LHCN-M2 (cell line): ENCODE results near the gene ZNF511. TPM values are rescaled to one million over a fixed set of nuclear protein-coding genes. Genes with fewer than 3 reads are reported as not detected.
"Not testable (repeated sequence)": the region's sequence is repeated elsewhere in the genome, so short reads cannot be mapped to it uniquely, and the experiment has no call there.

Source experiments
- DNase-seq: peaks from one replicate; pipeline ENCODE4 v3.0.0-alpha.2; 2012; ENCODE audit warnings: low read depth
- polyA plus RNA-seq: library from polyadenylated mRNA; unstranded; fragments of >200 nt; gene quantifications from one replicate; pipeline ENCODE4 v1.2.1, GENCODE V29; 2012; ENCODE audit warnings: missing spikeins
- total RNA-seq: library from RNA; depleted of rRNA; stranded (reverse); fragments of >200 nt; gene quantifications from 2 replicates; pipeline ENCODE4 v1.2.3, GENCODE V29; 2014; rRNA removed

ZNF511 gene
- 26.9 and 33.8 TPM in 2 replicates for total RNA-seq
- polyA plus RNA-seq: 38.2 TPM

- DNase-seq: peak; percentile 75
These were observed at the start of gene ZNF511, which contains the start of gene TUBGCP2 for GRCh38 chr10:133308421-133309099. Gene ZNF511 (plus strand): TSS chr10:133308914. CDS start chr10:133308944, 30 bp downstream. Gene TUBGCP2 (minus strand): TSS chr10:133308872. CDS start chr10:133302941, 5,931 bp downstream.

GRCh38 chr10:133259602-133259989, 49.1 kb upstream of the ZNF511 start:
- DNase-seq: no peak

- peak; percentile 30 for DNase-seq
These were observed 47.6 kb upstream of the ZNF511 start for GRCh38 chr10:133260895-133261725.

- DNase-seq: peak; percentile 42
These were observed 46.9 kb upstream of the ZNF511 start for GRCh38 chr10:133261726-133262325.

DNA sequence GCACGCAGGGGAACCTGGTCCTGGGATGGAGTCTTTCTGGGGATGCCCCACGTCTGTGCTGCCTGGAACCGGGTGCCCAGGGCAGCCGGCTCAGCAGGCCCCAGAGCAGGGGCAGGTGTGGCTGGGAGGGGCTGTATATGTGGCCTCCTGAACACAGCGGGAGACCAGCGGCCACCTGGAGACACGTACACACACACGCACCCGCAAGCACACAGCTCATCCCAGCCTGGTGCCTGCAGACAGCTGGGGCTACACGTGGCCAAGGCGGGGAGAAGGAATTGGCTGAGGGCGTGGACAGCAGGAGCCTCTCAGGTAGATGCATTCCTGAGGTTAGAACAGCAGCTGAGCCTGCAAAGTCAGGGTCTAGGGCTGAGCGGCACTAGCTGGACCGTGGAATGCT, 46.0 kb upstream of the ZNF511 start:
- DNase-seq: no peak

- no peak for DNase-seq
These were observed 45.0 kb upstream of the ZNF511 start for GRCh38 chr10:133263674-133264073.

- DNase-seq: no peak
These were observed 44.3 kb upstream of the ZNF511 start for GRCh38 chr10:133264461-133264860.

DNA sequence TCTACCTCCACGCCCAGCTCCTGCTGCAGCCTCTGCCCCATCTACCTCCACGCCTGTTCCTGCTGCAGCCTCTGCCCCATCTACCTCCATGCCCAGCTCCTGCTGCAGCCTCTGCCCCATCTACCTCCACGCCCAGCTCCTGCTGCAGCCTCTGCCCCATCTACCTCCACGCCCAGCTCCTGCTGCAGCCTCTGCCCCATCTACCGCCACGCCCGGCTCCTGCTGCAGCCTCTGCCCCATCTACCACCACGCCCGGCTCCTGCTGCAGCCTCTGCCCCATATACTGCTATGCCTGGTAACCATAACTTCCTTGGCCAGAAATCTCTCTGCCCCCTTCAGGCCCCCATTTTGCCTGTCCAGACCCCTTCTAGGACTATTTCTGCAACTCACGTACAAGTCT, 43.7 kb upstream of the ZNF511 start:
- DNase-seq: not testable (repeated sequence)

GRCh38 chr10:133266056-133266795, 42.5 kb upstream of the ZNF511 start:
- DNase-seq: no peak

GRCh38 chr10:133267293-133267692, 41.4 kb upstream of the ZNF511 start:
- DNase-seq: no peak

- DNase-seq: no peak
These were observed 40.9 kb upstream of the ZNF511 start for GRCh38 chr10:133267829-133268228.

DNA sequence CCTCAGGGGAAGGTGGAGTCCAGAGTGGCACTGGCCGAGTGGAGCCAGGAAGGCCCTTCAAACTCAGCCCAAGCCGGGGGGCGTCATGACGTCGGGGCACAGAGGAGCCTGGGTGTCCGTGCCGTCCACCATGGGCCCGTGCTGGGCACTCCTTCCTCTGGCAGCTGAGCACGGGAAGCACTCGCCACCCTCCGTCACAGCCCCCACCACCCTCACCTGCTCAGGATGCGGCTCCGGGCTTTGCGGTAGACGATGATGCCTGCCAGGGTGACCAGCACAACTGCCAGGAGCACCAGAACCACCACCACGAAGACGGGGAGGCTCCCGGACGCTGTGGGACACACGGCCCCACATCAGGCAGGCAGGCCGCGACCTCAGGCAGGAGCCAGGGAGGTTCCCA, 40.2 kb upstream of the ZNF511 start:
- DNase-seq: no peak

GRCh38 chr10:133269367-133269766, 39.3 kb upstream of the ZNF511 start:
- no peak for DNase-seq

- no peak for DNase-seq
These were observed 38.5 kb upstream of the ZNF511 start for GRCh38 chr10:133270204-133270603.

DNA sequence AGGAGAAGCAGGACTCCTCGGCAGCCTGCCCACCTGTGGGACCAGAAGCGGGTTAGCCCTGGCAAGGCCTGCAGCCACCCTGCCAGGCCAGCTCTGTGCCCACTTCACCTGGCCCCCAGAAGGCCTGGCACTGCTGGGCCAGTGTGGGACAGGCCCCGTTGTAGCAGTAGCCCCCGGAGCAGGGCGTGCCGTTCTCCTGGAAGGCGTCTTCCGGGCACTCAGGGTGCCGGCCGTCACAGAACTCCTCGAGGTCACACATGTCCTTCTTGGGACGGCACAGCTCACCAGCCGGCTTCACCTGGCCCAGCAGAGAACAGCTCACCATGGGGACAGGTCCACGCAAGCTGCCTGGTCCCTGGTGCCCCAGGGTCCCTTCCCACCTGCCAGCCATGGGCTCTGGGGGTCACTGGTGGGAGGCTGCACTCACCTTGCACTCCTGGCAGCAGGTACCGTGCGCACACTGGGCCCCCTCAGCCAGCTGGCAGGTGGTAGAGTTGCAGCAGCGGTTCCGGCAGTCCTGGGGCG, 37.9 kb upstream of the ZNF511 start:
- no peak for DNase-seq

GRCh38 chr10:133271521-133272300, 37.0 kb upstream of the ZNF511 start:
- no peak for DNase-seq

GRCh38 chr10:133272301-133272963, 36.3 kb upstream of the ZNF511 start:
- no peak for DNase-seq

GRCh38 chr10:133272964-133273420, 35.7 kb upstream of the ZNF511 start:
- DNase-seq: no peak

DNA sequence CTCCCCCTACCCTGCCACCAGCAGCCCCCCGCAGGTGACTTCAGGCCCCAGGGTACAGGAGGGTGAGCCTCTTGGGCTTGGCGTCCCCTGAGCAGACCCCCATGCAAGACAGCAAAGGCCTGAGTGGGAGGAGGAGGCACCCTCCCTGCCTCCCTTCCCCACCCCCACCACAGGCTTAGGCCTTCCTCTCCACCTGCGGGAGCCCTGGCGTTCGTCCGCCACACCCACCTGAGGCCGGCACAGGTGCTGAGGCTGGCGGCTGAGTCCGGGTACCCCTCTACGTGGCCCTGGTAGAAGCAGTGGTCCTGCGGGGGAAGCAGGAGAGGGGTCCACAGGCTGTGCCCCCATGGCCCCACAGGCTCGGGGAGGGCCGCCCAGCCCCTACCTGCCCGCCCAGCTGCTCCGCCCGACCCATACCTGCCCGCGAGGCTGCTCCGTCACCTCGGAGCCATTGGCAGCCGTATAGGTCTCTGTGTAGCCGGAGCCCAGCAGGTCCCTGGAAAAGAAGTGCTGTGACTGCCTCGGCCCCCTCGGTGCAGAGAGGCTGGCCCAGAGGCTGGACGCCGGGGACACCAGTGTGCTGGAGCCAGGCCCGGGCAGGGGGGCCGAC, 35.1 kb upstream of the ZNF511 start:
- DNase-seq: no peak
